Adipocyte (in vitro differentiated cells): Measurements from ENCODE around the gene TRPM8.
A peak's percentile ranks its signal among the peaks of the same experiment; 100 is the strongest.

Experiments used
- DNase-seq: peaks from one replicate; pipeline ENCODE4 v3.0.0-alpha.2; 2015; ENCODE audit warnings: low read depth
- H3K27me3 ChIP-seq: replicated peaks from 2 replicates; pipeline ENCODE4 v1.7.0; 2013; ENCODE audit warnings: mild to moderate bottlenecking, low read length, moderate library complexity; ENCODE audit not compliant: control insufficient read depth, insufficient read depth
- H3K36me3 ChIP-seq: 2 replicates; pipeline ENCODE4 v1.7.0; 2013; ENCODE audit warnings: low read length, mild to moderate bottlenecking, moderate library complexity; ENCODE audit not compliant: control insufficient read depth, insufficient read depth, severe bottlenecking
- H3K4me1 ChIP-seq: 2 replicates; pipeline ENCODE4 v1.7.0; 2013; ENCODE audit warnings: mild to moderate bottlenecking, low read length, moderate library complexity; ENCODE audit not compliant: control insufficient read depth, insufficient read depth
- H3K4me3 ChIP-seq: 2 replicates; pipeline ENCODE4 v1.7.0; 2013; ENCODE audit warnings: mild to moderate bottlenecking, low read length, moderate library complexity
- H3K9ac ChIP-seq: 2 replicates; pipeline ENCODE4 v1.7.0; 2013; ENCODE audit warnings: mild to moderate bottlenecking, low read length, moderate library complexity
- H3K9me3 ChIP-seq: 2 replicates; pipeline ENCODE4 v1.7.0; 2013; ENCODE audit warnings: mild to moderate bottlenecking, low read length, moderate library complexity; ENCODE audit not compliant: control insufficient read depth

The TRPM8 gene

DNA sequence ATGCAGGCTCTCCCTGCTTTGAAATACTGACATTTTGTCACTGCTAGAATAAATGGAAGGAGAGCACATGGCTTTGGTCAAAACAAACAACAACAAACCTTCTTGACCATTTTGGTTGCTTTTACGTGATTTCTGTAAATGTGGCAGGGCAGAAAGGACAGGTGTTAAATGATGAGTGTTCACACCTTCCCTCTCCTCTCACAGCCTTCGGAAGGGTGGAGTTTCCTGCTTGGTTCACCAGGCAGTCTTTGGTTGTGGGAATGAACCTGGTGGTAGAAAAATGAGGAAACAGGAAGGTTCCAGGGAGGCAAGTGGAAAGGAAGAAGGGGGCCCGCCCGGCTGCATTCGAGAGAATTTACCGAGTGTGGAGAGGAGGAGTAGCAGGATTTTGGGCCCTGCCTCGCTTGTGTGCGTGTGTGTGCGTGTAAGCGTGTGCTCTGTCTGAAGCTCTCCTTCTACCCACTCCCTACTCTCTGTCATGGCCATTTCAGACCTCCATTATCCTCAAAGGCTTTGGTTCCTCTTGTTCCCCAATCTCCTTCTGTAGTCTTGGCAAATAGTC lies 109.6 kb downstream of the TRPM8 start:
- H3K9ac ChIP-seq: no peak overlapping the region
- peaks cover 6% of the 10 kb centered on the region for H3K9me3 ChIP-seq
- H3K36me3 ChIP-seq: no peaks in the 10 kb centered on the region
- peaks cover 5% of the 10 kb centered on the region for H3K4me1 ChIP-seq
- no peak overlapping the region for H3K4me3 ChIP-seq
- DNase-seq: no peak
- H3K27me3 ChIP-seq: no peaks in the 10 kb centered on the region

DNA sequence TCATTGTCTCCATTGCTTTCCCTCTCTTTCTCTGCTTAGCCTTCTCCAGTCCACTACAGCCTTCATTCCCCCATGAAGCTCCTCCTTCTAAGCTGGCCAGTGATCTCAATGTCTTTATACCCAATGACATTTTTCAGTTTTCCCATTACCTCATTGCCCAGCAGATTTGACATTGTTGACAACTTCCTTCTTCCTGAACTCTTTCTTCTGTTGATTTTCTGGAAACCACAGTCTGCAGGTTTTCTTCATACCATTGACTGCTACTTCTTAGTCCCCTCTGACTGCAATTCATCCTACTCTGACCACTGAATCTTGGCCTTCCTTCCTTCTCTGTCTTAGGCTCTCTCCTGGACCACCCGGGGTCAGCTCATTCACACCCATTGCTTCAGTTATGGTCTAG lies 110.5 kb downstream of the TRPM8 start:
- Histone ChIP-seq H3K27me3 (no peaks in the 10 kb centered on the region), H3K9ac (no peak overlapping the region), H3K9me3 (peaks cover 6% of the 10 kb centered on the region), H3K36me3 (no peaks in the 10 kb centered on the region), H3K4me1 (peaks cover 5% of the 10 kb centered on the region), H3K4me3 (no peak overlapping the region)
- no peak for DNase-seq

DNA sequence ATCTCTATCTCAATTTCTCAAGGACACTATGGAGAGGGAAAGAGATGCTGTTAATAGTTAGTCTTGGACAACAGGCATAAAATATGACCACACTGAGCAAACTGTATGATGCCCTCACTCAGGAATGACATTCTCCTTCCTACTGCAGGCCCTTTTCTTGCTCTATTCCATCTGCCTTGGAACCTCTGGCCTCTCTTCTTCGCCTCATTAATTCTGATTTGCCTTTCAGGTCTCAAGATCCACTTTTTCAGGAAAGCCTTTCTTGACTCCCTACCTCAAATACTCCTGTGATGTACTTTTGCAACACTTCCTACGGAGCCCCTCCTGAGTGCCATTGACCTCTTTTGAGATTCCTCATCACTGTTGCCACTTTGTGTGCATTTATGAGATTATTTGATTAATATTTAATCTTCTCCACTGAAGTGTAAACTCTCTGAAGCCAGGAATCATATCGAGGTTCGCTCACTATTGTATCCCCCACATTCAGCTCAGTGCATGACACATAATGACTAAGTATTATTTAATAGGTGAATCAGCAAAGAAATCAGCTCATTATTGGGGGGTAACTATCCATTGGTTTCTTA lies 112.1 kb downstream of the TRPM8 start:
- Histone ChIP-seq H3K4me3 (no peak overlapping the region), H3K36me3 (no peaks in the 10 kb centered on the region), H3K9ac (no peak overlapping the region), H3K9me3 (peaks cover 6% of the 10 kb centered on the region), H3K4me1 (peaks cover 5% of the 10 kb centered on the region), H3K27me3 (no peaks in the 10 kb centered on the region)
- DNase-seq: no peak

GRCh38 chr2:234031207-234031606 lies 114.0 kb downstream of the TRPM8 start:
- H3K4me3 ChIP-seq: no peak overlapping the region
- H3K27me3 ChIP-seq: no peaks in the 10 kb centered on the region
- no peak overlapping the region for H3K9ac ChIP-seq
- no peak for DNase-seq
- no peaks in the 10 kb centered on the region for H3K4me1 ChIP-seq
- peaks cover 12% of the 10 kb centered on the region for H3K9me3 ChIP-seq
- H3K36me3 ChIP-seq: no peaks in the 10 kb centered on the region

GRCh38 chr2:234032279-234032856 lies 115.2 kb downstream of the TRPM8 start:
- peaks cover 16% of the 10 kb centered on the region for H3K9me3 ChIP-seq
- no peaks in the 10 kb centered on the region for H3K4me1 ChIP-seq
- H3K9ac ChIP-seq: no peak overlapping the region
- H3K36me3 ChIP-seq: no peaks in the 10 kb centered on the region
- peak; percentile 55 for DNase-seq
- no peaks in the 10 kb centered on the region for H3K27me3 ChIP-seq
- no peak overlapping the region for H3K4me3 ChIP-seq

GRCh38 chr2:234033174-234033573 lies 116.0 kb downstream of the TRPM8 start:
- no peak overlapping the region for H3K4me3 ChIP-seq
- H3K9me3 ChIP-seq: peaks cover 16% of the 10 kb centered on the region
- no peaks in the 10 kb centered on the region for H3K27me3 ChIP-seq
- DNase-seq: no peak
- H3K36me3 ChIP-seq: no peaks in the 10 kb centered on the region
- no peak overlapping the region for H3K9ac ChIP-seq
- H3K4me1 ChIP-seq: peaks cover 3% of the 10 kb centered on the region

- no peak for DNase-seq
- Histone ChIP-seq H3K4me3 (no peak overlapping the region), H3K9ac (no peak overlapping the region), H3K36me3 (no peaks in the 10 kb centered on the region), H3K4me1 (peaks cover 6% of the 10 kb centered on the region), H3K9me3 (peaks cover 16% of the 10 kb centered on the region), H3K27me3 (no peaks in the 10 kb centered on the region)
These were observed 116.7 kb downstream of the TRPM8 start for GRCh38 chr2:234033885-234034284.

GRCh38 chr2:234038076-234038802 lies 121.1 kb downstream of the TRPM8 start:
- peaks cover 6% of the 10 kb centered on the region for H3K4me1 ChIP-seq
- no peaks in the 10 kb centered on the region for H3K36me3 ChIP-seq
- no peaks in the 10 kb centered on the region for H3K27me3 ChIP-seq
- no peak overlapping the region for H3K4me3 ChIP-seq
- peak overlapping the region; percentile 9 for H3K9ac ChIP-seq
- DNase-seq: peak; percentile 39
- peaks cover 16% of the 10 kb centered on the region for H3K9me3 ChIP-seq

DNA sequence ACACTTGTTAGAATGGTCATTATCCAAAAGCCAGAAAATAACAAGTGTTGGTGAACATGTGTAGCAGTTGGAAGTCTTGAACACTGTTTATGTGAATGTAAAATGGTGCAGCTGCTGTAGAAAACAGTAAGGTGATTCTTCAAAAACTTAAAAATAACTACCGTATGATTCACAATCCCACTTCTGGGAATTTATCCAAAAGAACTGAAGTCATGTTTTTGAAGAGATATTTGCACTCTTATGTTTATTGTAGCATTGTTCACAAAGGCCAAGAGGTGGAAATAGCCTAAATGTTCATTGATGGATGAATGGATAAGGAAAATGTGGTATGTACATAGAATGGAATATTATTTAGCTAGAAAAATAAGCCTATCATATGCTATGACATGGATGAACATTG lies 127.0 kb downstream of the TRPM8 start:
- H3K9ac ChIP-seq: no peak overlapping the region
- no peak overlapping the region for H3K4me3 ChIP-seq
- H3K27me3 ChIP-seq: no peaks in the 10 kb centered on the region
- no peaks in the 10 kb centered on the region for H3K4me1 ChIP-seq
- no peaks in the 10 kb centered on the region for H3K36me3 ChIP-seq
- H3K9me3 ChIP-seq: no peaks in the 10 kb centered on the region
- peak; percentile 51 for DNase-seq

DNA sequence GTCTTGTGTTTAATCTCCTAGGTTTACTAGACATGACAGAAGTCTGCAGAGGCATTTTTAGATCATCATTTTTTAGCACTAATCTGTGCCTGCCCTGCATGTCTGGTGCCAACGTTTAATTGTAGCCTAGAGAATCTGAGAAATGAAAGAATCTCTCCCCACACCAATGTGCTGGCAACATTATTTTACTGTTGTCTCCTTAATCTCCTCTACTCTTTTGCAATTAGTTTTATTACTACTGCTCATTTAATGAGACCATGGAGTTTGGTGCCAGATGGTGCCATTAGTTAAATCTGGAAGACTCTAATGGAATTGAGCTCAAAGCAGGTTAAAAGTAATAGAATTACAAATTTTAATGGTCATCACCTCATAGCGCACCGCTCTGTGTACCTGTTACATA lies 129.3 kb downstream of the TRPM8 start:
- Histone ChIP-seq H3K9me3 (no peaks in the 10 kb centered on the region), H3K9ac (no peak overlapping the region), H3K36me3 (no peaks in the 10 kb centered on the region), H3K27me3 (no peaks in the 10 kb centered on the region), H3K4me3 (no peak overlapping the region), H3K4me1 (no peaks in the 10 kb centered on the region)
- DNase-seq: no peak

DNA sequence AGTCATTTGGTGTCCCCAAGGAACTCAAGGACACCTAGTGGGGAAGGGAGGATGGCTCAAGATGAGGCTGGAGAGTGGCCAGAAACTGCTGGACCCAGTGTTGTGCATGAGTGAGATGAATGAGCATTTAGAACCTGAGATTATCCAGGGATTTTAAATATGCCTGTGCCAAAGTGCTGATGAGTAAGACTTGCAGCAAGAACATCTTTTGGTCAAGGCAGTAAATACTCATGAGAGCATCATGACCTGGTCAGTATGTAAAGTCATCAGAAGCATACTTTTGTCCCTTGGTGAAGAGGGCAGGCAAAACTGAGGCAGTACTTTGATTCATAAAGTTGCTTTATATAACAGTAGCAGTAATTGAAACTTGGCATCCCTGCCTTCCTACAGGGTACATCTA lies 130.2 kb downstream of the TRPM8 start:
- DNase-seq: no peak
- H3K4me1 ChIP-seq: no peaks in the 10 kb centered on the region
- no peaks in the 10 kb centered on the region for H3K9me3 ChIP-seq
- H3K4me3 ChIP-seq: no peak overlapping the region
- H3K9ac ChIP-seq: no peak overlapping the region
- no peaks in the 10 kb centered on the region for H3K27me3 ChIP-seq
- H3K36me3 ChIP-seq: no peaks in the 10 kb centered on the region
